GM10248 (cell line): ENCODE results near the gene MAP2K6.

Source experiments
- CTCF ChIA-PET: fragments of 300-600 bp; sonication (Branson Sonifier 250); formaldehyde crosslinking; extraction: SDS; loops from one replicate; lab custom pipeline; 2021; ENCODE audit warnings: antibody characterized with exemption; lab: Yijun Ruan, JAX
- POLR2A ChIA-PET: fragments of 350-650 bp; sonication (Branson Sonifier 250); formaldehyde crosslinking; extraction: SDS; loops from one replicate; lab custom pipeline; 2020; ENCODE audit warnings: antibody characterized with exemption; lab: Yijun Ruan, JAX
- DNase-seq: peaks from one replicate; pipeline ENCODE4 v3.0.0; 2012; ENCODE audit errors: extremely low spot score
- CTCF ChIP-seq: IDR thresholded peaks from 2 replicates; pipeline ENCODE4 v1.5.1; 2012; ENCODE audit warnings: mild to moderate bottlenecking, low read depth; ENCODE audit errors: extremely low read depth, missing control alignments, control extremely low read depth

The MAP2K6 gene

GRCh38 chr17:69501591-69502468 is 87.3 kb downstream of the MAP2K6 start:
- POLR2A ChIA-PET, result interaction anchor here (0.5 kb wide), 1 partner anchor 1390 kb away, joined by 6 read pairs; no protein-coding TSS in a partner anchor
- TF ChIP-seq CTCF, result no peak
- CTCF ChIA-PET, result interaction anchor here (0.7 to 12.4 kb wide), 6 partner anchors 9 to 166 kb away, joined by 3 to 113 read pairs (median 4); no protein-coding TSS in a partner anchor
- peak; percentile 24 for DNase-seq

GRCh38 chr17:69503711-69504110 is 89.2 kb downstream of the MAP2K6 start:
- peak; percentile 64 for DNase-seq
- TF ChIP-seq CTCF, result no peak
- ChIA-PET POLR2A (interaction anchor here (1.4 kb wide), 1 partner anchor 13 kb away, joined by 3 read pairs; no protein-coding TSS in a partner anchor), CTCF (interaction anchor here (1.0 to 12.4 kb wide), 5 partner anchors 10 to 108 kb away, joined by 3 to 113 read pairs (median 6); no protein-coding TSS in a partner anchor)

- DNase-seq, result no peak
- ChIA-PET CTCF (interaction anchor here (0.7 to 12.4 kb wide), 4 partner anchors 11 to 91 kb away, joined by 3 to 113 read pairs (median 8); partner anchors contain the start of gene MAP2K6), POLR2A (no interaction called here)
- TF ChIP-seq CTCF, result no peak
Measured at GRCh38 chr17:69505740-69506139, 91.2 kb downstream of the MAP2K6 start.

GRCh38 chr17:69506489-69506888 is 92.0 kb downstream of the MAP2K6 start:
- ChIA-PET CTCF (interaction anchor here (0.7 to 12.4 kb wide), 3 partner anchors 10 to 92 kb away, joined by 3 to 113 read pairs (median 8); partner anchors contain the start of gene MAP2K6), POLR2A (no interaction called here)
- DNase-seq, result no peak
- TF ChIP-seq CTCF, result peak; percentile 5

GRCh38 chr17:69508814-69509213 is 94.3 kb downstream of the MAP2K6 start:
- TF ChIP-seq CTCF, result no peak
- no peak for DNase-seq
- ChIA-PET CTCF (interaction anchor here (1.6 to 12.4 kb wide), 2 partner anchors 12 to 15 kb away, joined by 4 to 113 read pairs; no protein-coding TSS in a partner anchor), POLR2A (no interaction called here)

GRCh38 chr17:69511250-69511649 is 96.8 kb downstream of the MAP2K6 start:
- ChIA-PET CTCF (interaction anchor here (0.7 to 1.8 kb wide), 11 partner anchors 9 to 735 kb away, joined by 3 to 7 read pairs (median 3); no protein-coding TSS in a partner anchor), POLR2A (no interaction called here)
- no peak for DNase-seq
- TF ChIP-seq CTCF, result no peak
